K562 (cell line): ENCODE results near the gene SH3BGRL3. TPM values are rescaled to one million over a fixed set of nuclear protein-coding genes. Genes with fewer than 3 reads are reported as not detected.

Experiments
- BRCA1 ChIP-seq, 2 experiments: fragments of 450-650 bp in 1 of 2; sonication (generic) in 1 of 2; formaldehyde crosslinking in 1 of 2; IDR thresholded peaks; 2 replicates each; pipeline versions ENCODE4 v1.5.0 to v1.6.1; 2017 to 2020; ENCODE audit warnings: mild to moderate bottlenecking in 1 of 2, missing genetic modification reagents in 1 of 2
- COPS2 ChIP-seq: fragments of 450-650 bp; conservative IDR thresholded peaks from 2 replicates; pipeline ENCODE4 v1.6.1; 2016; ENCODE audit warnings: mild to moderate bottlenecking, moderate library complexity
- FOXA3 ChIP-seq, 2 experiments: fragments of 450-650 bp in 1 of 2; sonication (generic) in 1 of 2; formaldehyde crosslinking; IDR thresholded peaks in 1 of 2; conservative IDR thresholded peaks in 1 of 2; 2 replicates each; pipeline versions ENCODE4 v1.4.0 to v1.8.0; 2020 to 2022; ENCODE audit warnings: mild to moderate bottlenecking in 2 of 2, missing genetic modification reagents in 1 of 2
- FOXJ3 ChIP-seq: sonication (generic); formaldehyde crosslinking; IDR thresholded peaks from 2 replicates; pipeline ENCODE4 v1.4.0; 2020; ENCODE audit warnings: mild to moderate bottlenecking, missing genetic modification reagents
- NONO ChIP-seq, 2 experiments: fragments of 200-400 bp in 1 of 2; fragments of 450-650 bp in 1 of 2; formaldehyde crosslinking in 1 of 2; IDR thresholded peaks; 2 replicates each; pipeline ENCODE4 v1.6.1; 2017; ENCODE audit warnings: low read depth in 2 of 2, mild to moderate bottlenecking in 2 of 2, moderate library complexity in 2 of 2, low read length in 1 of 2
- NRF1 ChIP-seq, 2 experiments: fragments of 450-650 bp; IDR thresholded peaks in 1 of 2; conservative IDR thresholded peaks in 1 of 2; 2 replicates each; pipeline ENCODE4 v1.6.1; 2014; ENCODE audit warnings: mild to moderate bottlenecking in 2 of 2
- POLR2AphosphoS2 ChIP-seq: IDR thresholded peaks from 2 replicates; pipeline ENCODE4 v1.6.1; 2012; ENCODE audit warnings: low read length, improper control_type of control experiment
- POLR2G ChIP-seq: fragments of 200-400 bp; formaldehyde crosslinking; IDR thresholded peaks from 2 replicates; pipeline ENCODE4 v1.6.1; 2017; ENCODE audit warnings: low read depth, mild to moderate bottlenecking, antibody characterized with exemption, low read length, moderate library complexity
- TEAD1 ChIP-seq, 2 experiments: fragments of 450-650 bp in 1 of 2; sonication (generic) in 1 of 2; formaldehyde crosslinking; IDR thresholded peaks; 2 replicates each; pipeline versions ENCODE4 v1.4.0 to v1.8.0; 2020 to 2022; ENCODE audit warnings: mild to moderate bottlenecking in 2 of 2, missing genetic modification reagents in 1 of 2
- ZNF143 ChIP-seq: sonication (generic); formaldehyde crosslinking; IDR thresholded peaks from 2 replicates; pipeline ENCODE4 v1.9.0; 2022; ENCODE audit warnings: mild to moderate bottlenecking, missing genetic modification reagents
- ZNF324 ChIP-seq: fragments of 250-450 bp; sonication (Bioruptor Pico); IDR thresholded peaks from 2 replicates; pipeline ENCODE4 v1.4.0; 2020; ENCODE audit warnings: mild to moderate bottlenecking
- ZNF717 ChIP-seq: fragments of 250-450 bp; sonication (Bioruptor Pico); IDR thresholded peaks from 2 replicates; pipeline ENCODE4 v1.5.0; 2021
- polyA plus RNA-seq, 8 experiments: library from polyadenylated mRNA; depleted of rRNA in 4 of 8; stranded (reverse) in 5 of 8; unstranded in 3 of 8; fragments of >200 nt; fragmentation: Nextera tagmentation in 2 of 8; fragmentation: Illumina TruSeq in 1 of 8; extraction: Ambion mirVana in 2 of 8; extraction: Trizol in 1 of 8; gene quantifications; 2 replicates each; pipeline versions ENCODE4 v1.2.1 to v1.2.3, GENCODE V29; 2011 to 2014; ENCODE audit warnings: inconsistent platforms in 1 of 8, missing spikeins in 1 of 8
- total RNA-seq, 7 experiments: library from RNA; depleted of rRNA in 6 of 7; stranded (reverse); fragments of >200 nt in 6 of 7; fragmentation: Illumina TruSeq in 2 of 7; extraction: Trizol in 2 of 7; gene quantifications; 2 replicates each; pipeline versions ENCODE4 v1.2.1 to v1.2.3, GENCODE V29; 2011 to 2021; ENCODE audit warnings: low replicate concordance in 1 of 7
- TF ChIP-seq, protein P1 (sequence below): sonication (generic); formaldehyde crosslinking; IDR thresholded peaks from 2 replicates; pipeline ENCODE4 v1.9.0; 2022; ENCODE audit warnings: mild to moderate bottlenecking, missing genetic modification reagents
- TF ChIP-seq, protein P2 (sequence below): fragments of 250-450 bp; sonication (Bioruptor Pico); IDR thresholded peaks from 2 replicates; pipeline ENCODE4 v1.8.0; 2022; ENCODE audit warnings: moderate library complexity, mild to moderate bottlenecking, inconsistent platforms
- TF ChIP-seq, protein P3 (sequence below): sonication (generic); formaldehyde crosslinking; IDR thresholded peaks from 2 replicates; pipeline ENCODE4 v1.4.0; 2020; ENCODE audit warnings: mild to moderate bottlenecking, missing genetic modification reagents

Gene SH3BGRL3
- total and polyA plus RNA-seq, 9 of the 15 experiments (the other 6 are each of a cell fraction or from before 2014, with no cell fraction given) = 30.3 to 140 (median 54.2) TPM

DNA sequence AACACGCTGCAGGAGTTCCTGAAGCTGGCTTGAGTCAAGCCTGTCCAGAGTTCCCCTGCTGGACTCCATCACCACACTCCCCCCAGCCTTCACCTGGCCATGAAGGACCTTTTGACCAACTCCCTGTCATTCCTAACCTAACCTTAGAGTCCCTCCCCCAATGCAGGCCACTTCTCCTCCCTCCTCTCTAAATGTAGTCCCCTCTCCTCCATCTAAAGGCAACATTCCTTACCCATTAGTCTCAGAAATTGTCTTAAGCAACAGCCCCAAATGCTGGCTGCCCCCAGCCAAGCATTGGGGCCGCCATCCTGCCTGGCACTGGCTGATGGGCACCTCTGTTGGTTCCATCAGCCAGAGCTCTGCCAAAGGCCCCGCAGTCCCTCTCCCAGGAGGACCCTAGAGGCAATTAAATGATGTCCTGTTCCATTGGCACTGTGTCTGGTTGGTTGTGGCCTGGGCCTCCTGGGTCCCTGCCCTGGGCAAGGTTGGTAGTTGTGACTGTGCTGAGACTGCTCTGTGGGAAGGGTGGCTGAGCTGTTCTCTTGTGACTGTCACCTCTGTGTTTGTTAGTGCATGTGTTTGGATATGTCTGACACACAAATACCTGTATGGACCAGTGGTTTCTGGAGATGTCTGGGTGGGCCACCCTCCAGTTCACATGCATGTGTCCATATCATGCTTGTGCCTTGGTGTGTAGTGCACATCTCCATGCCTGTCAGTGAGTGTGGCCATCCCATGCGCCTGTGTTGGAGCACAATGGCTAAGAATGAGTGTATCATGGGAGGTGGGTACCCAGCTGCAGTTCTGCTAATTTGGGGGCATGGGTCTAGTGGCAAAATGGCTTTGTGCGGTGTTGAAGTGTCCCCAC is 1.4 kb downstream of the SH3BGRL3 start (continued):
- TF ChIP-seq, protein P1, sequence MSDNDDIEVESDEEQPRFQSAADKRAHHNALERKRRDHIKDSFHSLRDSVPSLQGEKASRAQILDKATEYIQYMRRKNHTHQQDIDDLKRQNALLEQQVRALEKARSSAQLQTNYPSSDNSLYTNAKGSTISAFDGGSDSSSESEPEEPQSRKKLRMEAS (CRISPR knock-in tag) = peak; percentile 64
- no peak for TF ChIP-seq FOXJ3 (CRISPR knock-in tag)
- TF ChIP-seq NONO (IDR thresholded peaks at IDR 0.05; ENCODE audit: low read depth in 2 of 2, low read length in 1 of 2) = no peak
- no peak for TF ChIP-seq COPS2
- TF ChIP-seq ZNF324 (CRISPR knock-in tag) = no peak
- TF ChIP-seq, protein P2, sequence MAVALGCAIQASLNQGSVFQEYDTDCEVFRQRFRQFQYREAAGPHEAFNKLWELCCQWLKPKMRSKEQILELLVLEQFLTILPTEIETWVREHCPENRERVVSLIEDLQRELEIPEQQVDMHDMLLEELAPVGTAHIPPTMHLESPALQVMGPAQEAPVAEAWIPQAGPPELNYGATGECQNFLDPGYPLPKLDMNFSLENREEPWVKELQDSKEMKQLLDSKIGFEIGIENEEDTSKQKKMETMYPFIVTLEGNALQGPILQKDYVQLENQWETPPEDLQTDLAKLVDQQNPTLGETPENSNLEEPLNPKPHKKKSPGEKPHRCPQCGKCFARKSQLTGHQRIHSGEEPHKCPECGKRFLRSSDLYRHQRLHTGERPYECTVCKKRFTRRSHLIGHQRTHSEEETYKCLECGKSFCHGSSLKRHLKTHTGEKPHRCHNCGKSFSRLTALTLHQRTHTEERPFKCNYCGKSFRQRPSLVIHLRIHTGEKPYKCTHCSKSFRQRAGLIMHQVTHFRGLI (CRISPR knock-in tag) = no peak
- TF ChIP-seq POLR2G = peak; percentile 38; the same call in 1 of the 2 replicates
- TF ChIP-seq ZNF143 (CRISPR knock-in tag) = peak; percentile 36; the same call in 1 of the 2 replicates
- TF ChIP-seq ZNF717 (CRISPR knock-in tag) = no peak
- no peak for TF ChIP-seq BRCA1 (IDR thresholded peaks at IDR 0.05)
- TF ChIP-seq BRCA1 (CRISPR knock-in tag; IDR thresholded peaks at IDR 0.05) = 0 out of 2 replicates have a peak, but pooled peaks have one; percentile 84
- TF ChIP-seq NRF1 (conservative IDR thresholded peaks at IDR 0.05 in 1 of 2, IDR thresholded peaks at IDR 0.05 in 1 of 2) = no peak
- TF ChIP-seq, protein P3, sequence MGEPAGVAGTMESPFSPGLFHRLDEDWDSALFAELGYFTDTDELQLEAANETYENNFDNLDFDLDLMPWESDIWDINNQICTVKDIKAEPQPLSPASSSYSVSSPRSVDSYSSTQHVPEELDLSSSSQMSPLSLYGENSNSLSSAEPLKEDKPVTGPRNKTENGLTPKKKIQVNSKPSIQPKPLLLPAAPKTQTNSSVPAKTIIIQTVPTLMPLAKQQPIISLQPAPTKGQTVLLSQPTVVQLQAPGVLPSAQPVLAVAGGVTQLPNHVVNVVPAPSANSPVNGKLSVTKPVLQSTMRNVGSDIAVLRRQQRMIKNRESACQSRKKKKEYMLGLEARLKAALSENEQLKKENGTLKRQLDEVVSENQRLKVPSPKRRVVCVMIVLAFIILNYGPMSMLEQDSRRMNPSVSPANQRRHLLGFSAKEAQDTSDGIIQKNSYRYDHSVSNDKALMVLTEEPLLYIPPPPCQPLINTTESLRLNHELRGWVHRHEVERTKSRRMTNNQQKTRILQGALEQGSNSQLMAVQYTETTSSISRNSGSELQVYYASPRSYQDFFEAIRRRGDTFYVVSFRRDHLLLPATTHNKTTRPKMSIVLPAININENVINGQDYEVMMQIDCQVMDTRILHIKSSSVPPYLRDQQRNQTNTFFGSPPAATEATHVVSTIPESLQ (CRISPR knock-in tag) = 0 out of 2 replicates have a peak, but pooled peaks have one; percentile 35
- TF ChIP-seq FOXA3 (CRISPR knock-in tag; conservative IDR thresholded peaks at IDR 0.05 in 1 of 2, IDR thresholded peaks at IDR 0.05 in 1 of 2) = peak in 1 of 2 experiments; percentile 64; a peak in 1 of 4 replicates
- peak; percentile 55 for TF ChIP-seq POLR2AphosphoS2
- peak in 1 of 2 experiments; percentile 21; a peak in 1 of 4 replicates for TF ChIP-seq TEAD1 (CRISPR knock-in tag; IDR thresholded peaks at IDR 0.05)
